ENCODE data around the gene PXDC1. TPM values are rescaled to one million over a fixed set of nuclear protein-coding genes. Genes with fewer than 3 reads are reported as not detected.
"Not testable (repeated sequence)": the region's sequence is repeated elsewhere in the genome, so short reads cannot be mapped to it uniquely, and the experiment has no call there.

The PXDC1 gene
- total and polyA plus RNA-seq, 7 donors, result 9.8 to 32.0 (median 22.5) TPM

GRCh38 chr6:3678946-3679345, 72.6 kb downstream of the PXDC1 start:
- no peak overlapping the region for H3K4me3 ChIP-seq
- 89 to 93% (median 91%) methylated on average over 4 of the region's 4 CpGs for WGBS, 3 donors

GRCh38 chr6:3677751-3678150, 73.8 kb downstream of the PXDC1 start:
- ATAC-seq; H3K27me3 ChIP-seq (ENCODE audit: insufficient read depth in 3 of 3, low read length in 2 of 3); H3K27ac ChIP-seq; H3K4me3 ChIP-seq; intact Hi-C loops (cut with DNase I); DNase-seq; H3K4me1 ChIP-seq; H3K36me3 ChIP-seq (ENCODE audit: insufficient read depth in 1 of 2, low read depth in 1 of 2); H3K9me3 ChIP-seq: not testable (repeated sequence)
- WGBS, 3 donors, result 91 to 97% (median 95%) methylated on average over 9 of the region's 9 CpGs

More at GRCh38 chr6:3678946-3679345, 72.6 kb downstream of the PXDC1 start:
- Histone ChIP-seq H3K27ac (no peak overlapping the region), H3K36me3 (ENCODE audit: insufficient read depth in 1 of 2, low read depth in 1 of 2) (no peaks in the 10 kb centered on the region), H3K27me3 (ENCODE audit: insufficient read depth in 3 of 3, low read length in 2 of 3) (no peaks in the 10 kb centered on the region), H3K4me1 (no peaks in the 10 kb centered on the region), H3K9me3 (no peaks in the 10 kb centered on the region)
- TF ChIP-seq CTCF (IDR thresholded peaks at IDR 0.05), result no peak
- DNase-seq (no peak), ATAC-seq (no peak)
- intact Hi-C loops (cut with DNase I), result no loop called here

GRCh38 chr6:3677351-3677750, 74.2 kb downstream of the PXDC1 start:
- H3K4me1 ChIP-seq; H3K9me3 ChIP-seq; H3K4me3 ChIP-seq; H3K36me3 ChIP-seq (ENCODE audit: insufficient read depth in 1 of 2, low read depth in 1 of 2); ATAC-seq; H3K27ac ChIP-seq; H3K27me3 ChIP-seq (ENCODE audit: insufficient read depth in 3 of 3, low read length in 2 of 3); DNase-seq; intact Hi-C loops (cut with DNase I): not testable (repeated sequence)
- WGBS, 3 donors, result 55 to 68% (median 67%) methylated on average over 1 of the region's 1 CpG

Other genes with a start within 250 kb of the PXDC1 start
- gene FAM50B, start 97.7 kb upstream of the PXDC1 start, total RNA-seq, result 10 to 100 TPM; 10.8 to 19.6 (median 12.4) TPM
- gene FAM50B, start 97.7 kb upstream of the PXDC1 start, polyA plus RNA-seq, result 10 to 100 TPM; 10.1 to 16.4 (median 11.4) TPM